Measurements from ENCODE around the gene DLEC1.

DNA sequence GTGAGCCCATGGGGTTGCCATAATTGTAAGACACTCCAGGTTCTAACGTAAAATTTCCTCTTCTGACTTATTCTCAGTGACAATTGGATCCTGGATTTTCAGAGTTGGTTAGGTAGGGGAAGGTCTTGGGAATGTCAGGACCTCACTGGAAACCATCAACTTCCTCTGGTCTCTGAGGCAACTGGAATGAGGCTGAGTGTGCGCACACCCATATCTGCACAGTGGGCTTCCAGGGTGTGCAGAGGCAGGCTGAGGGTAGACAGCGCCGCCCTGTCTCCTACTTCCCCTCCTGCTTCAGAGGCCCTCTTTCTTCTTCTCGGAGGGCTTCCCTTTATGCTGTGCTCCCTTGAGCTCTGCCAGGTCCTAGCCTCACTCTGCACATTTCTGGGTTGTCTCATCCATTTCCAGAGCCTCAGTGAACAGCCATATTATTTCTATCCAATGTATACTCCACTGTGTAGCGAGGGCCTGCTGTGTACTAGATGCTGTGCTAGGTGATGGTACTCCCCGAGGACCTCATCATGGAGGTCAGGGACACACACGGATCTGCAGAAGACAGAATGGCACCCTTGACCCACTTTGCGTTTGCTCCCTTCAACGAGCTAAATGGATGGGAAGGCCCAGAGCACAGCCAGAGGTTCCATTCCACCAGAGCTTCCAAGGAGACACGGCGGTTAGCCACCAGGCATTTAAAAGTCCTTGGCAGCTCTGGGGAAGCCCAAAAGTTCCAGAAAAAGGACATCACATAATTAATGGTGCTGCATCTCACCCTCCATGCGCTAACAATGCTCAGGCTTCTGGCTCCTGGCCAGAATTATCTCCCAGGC lies 79.6 kb downstream of the DLEC1 start:
- TF ChIP-seq POLR2AphosphoS5 (IDR thresholded peaks at IDR 0.05; ENCODE audit: low read depth) (no peak), EZH2phosphoT487 (IDR thresholded peaks at IDR 0.05; ENCODE audit: unreplicated experiment) (no peak), REST (IDR thresholded peaks at IDR 0.05; ENCODE audit: unreplicated experiment) (no peak)
- TF ChIP-seq, protein P1, sequence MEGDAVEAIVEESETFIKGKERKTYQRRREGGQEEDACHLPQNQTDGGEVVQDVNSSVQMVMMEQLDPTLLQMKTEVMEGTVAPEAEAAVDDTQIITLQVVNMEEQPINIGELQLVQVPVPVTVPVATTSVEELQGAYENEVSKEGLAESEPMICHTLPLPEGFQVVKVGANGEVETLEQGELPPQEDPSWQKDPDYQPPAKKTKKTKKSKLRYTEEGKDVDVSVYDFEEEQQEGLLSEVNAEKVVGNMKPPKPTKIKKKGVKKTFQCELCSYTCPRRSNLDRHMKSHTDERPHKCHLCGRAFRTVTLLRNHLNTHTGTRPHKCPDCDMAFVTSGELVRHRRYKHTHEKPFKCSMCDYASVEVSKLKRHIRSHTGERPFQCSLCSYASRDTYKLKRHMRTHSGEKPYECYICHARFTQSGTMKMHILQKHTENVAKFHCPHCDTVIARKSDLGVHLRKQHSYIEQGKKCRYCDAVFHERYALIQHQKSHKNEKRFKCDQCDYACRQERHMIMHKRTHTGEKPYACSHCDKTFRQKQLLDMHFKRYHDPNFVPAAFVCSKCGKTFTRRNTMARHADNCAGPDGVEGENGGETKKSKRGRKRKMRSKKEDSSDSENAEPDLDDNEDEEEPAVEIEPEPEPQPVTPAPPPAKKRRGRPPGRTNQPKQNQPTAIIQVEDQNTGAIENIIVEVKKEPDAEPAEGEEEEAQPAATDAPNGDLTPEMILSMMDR (conservative IDR thresholded peaks at IDR 0.05; ENCODE audit: low read depth in 2 of 2) = no peak

Measured in GM23338 (cell line).